Skin epidermis (tissue), 12 donors: ENCODE results near the gene FADS6.

Experiments
- H3K27ac ChIP-seq, 21 experiments: fragments of 200-600 bp; sonication (generic) in 11 of 21; one replicate each; pipeline ENCODE4 v1.5.0; 2020; ENCODE audit warnings: mild to moderate bottlenecking in 3 of 21, inconsistent platforms in 2 of 21, moderate library complexity in 2 of 21
- H3K4me3 ChIP-seq, 7 experiments: fragments of 200-600 bp; sonication (generic) in 2 of 7; one replicate each; pipeline ENCODE4 v1.5.0; 2020; ENCODE audit warnings: inconsistent platforms in 2 of 7, mild to moderate bottlenecking in 2 of 7, moderate library complexity in 1 of 7

Gene FADS6

GRCh38 chr17:74839990-74840852, 53.2 kb downstream of the FADS6 start:
- peak overlapping the region in 6 of 21 experiments; percentile 3 to 42 (median 25) for H3K27ac ChIP-seq
- no peak overlapping the region for H3K4me3 ChIP-seq

- H3K4me3 ChIP-seq, result no peak overlapping the region
- no peak overlapping the region for H3K27ac ChIP-seq
Observed at GRCh38 chr17:74838274-74838673, 55.2 kb downstream of the FADS6 start.

- H3K27ac ChIP-seq, result no peak overlapping the region
- no peak overlapping the region for H3K4me3 ChIP-seq
Observed at GRCh38 chr17:74836691-74837467, 56.6 kb downstream of the FADS6 start.

- H3K27ac ChIP-seq, result no peak overlapping the region
- H3K4me3 ChIP-seq, result no peak overlapping the region
Observed at GRCh38 chr17:74836191-74836590, 57.2 kb downstream of the FADS6 start.

GRCh38 chr17:74833501-74834377, 59.7 kb downstream of the FADS6 start:
- no peak overlapping the region for H3K4me3 ChIP-seq
- no peak overlapping the region for H3K27ac ChIP-seq

GRCh38 chr17:74832421-74832820, 61.0 kb downstream of the FADS6 start:
- Histone ChIP-seq H3K4me3 (no peak overlapping the region), H3K27ac (no peak overlapping the region)

- H3K4me3 ChIP-seq, result no peak overlapping the region
Observed at GRCh38 chr17:74831444-74832146, 61.8 kb downstream of the FADS6 start.

GRCh38 chr17:74830861-74831260, 62.6 kb downstream of the FADS6 start:
- no peak overlapping the region for H3K27ac ChIP-seq
- no peak overlapping the region for H3K4me3 ChIP-seq

More at GRCh38 chr17:74831444-74832146, 61.8 kb downstream of the FADS6 start:
- H3K27ac ChIP-seq, result no peak overlapping the region

- Histone ChIP-seq H3K27ac (no peak overlapping the region), H3K4me3 (no peak overlapping the region)
Observed at GRCh38 chr17:74827800-74828199, 65.6 kb downstream of the FADS6 start.
